Measurements from ENCODE around the gene IFT80. TPM values are rescaled to one million over a fixed set of nuclear protein-coding genes. Genes with fewer than 3 reads are reported as not detected.

Gene IFT80
- total RNA-seq, 4 donors from 2014 or later, result 8.8 to 129 (median 20.9) TPM

- Histone ChIP-seq H3K27ac (peak overlapping the region; percentile 92 to 93), H3K36me3 (no peaks in the 10 kb centered on the region), H3K9me3 (no peaks in the 10 kb centered on the region), H3K4me3 (peak overlapping the region; percentile 54 to 75), H3K4me1 (peaks cover 4 to 14% of the 10 kb centered on the region in 2 donors), H3K27me3 (no peaks in the 10 kb centered on the region)
- no peak for DNase-seq
- TF ChIP-seq POLR2A (IDR thresholded peaks at IDR 0.05), result no peak
- TF ChIP-seq CTCF (IDR thresholded peaks at IDR 0.05), result no peak
- intact Hi-C loops (cut with DNase I; ENCODE audit: low total_unique reads), result no loop called here
Observed at GRCh38 chr3:160400702-160401150, 1.7 kb upstream of the IFT80 start.

GRCh38 chr3:160400030-160400701 lies 1.1 kb upstream of the IFT80 start:
- peaks cover 4 to 14% of the 10 kb centered on the region in 2 donors for H3K4me1 ChIP-seq
- peak overlapping the region; percentile 92 to 93 for H3K27ac ChIP-seq
- intact Hi-C loops (cut with DNase I; ENCODE audit: low total_unique reads), result no loop called here
- H3K27me3 ChIP-seq, result no peaks in the 10 kb centered on the region
- peak; percentile 26 to 31 for DNase-seq
- peak overlapping the region; percentile 54 to 75 for H3K4me3 ChIP-seq
- TF ChIP-seq POLR2A (IDR thresholded peaks at IDR 0.05) (no peak), CTCF (IDR thresholded peaks at IDR 0.05) (no peak)
- no peaks in the 10 kb centered on the region for H3K36me3 ChIP-seq
- H3K9me3 ChIP-seq, result no peaks in the 10 kb centered on the region

GRCh38 chr3:160398820-160399124 lies 253 bp downstream of the IFT80 start:
- peak overlapping the region; percentile 54 to 75 for H3K4me3 ChIP-seq
- intact Hi-C loops (cut with DNase I; ENCODE audit: low total_unique reads), result no loop called here
- no peaks in the 10 kb centered on the region for H3K27me3 ChIP-seq
- H3K9me3 ChIP-seq, result no peaks in the 10 kb centered on the region
- H3K27ac ChIP-seq, result peak overlapping the region; percentile 92 to 93
- no peak for DNase-seq
- no peak for TF ChIP-seq POLR2A (IDR thresholded peaks at IDR 0.05)
- TF ChIP-seq CTCF (IDR thresholded peaks at IDR 0.05), result no peak
- H3K36me3 ChIP-seq, result no peaks in the 10 kb centered on the region
- peaks cover 4 to 14% of the 10 kb centered on the region in 2 donors for H3K4me1 ChIP-seq

GRCh38 chr3:160395297-160395696 lies 3.7 kb downstream of the IFT80 start:
- no peak for DNase-seq
- H3K4me1 ChIP-seq, result peaks cover 4% of the 10 kb centered on the region in 2 donors
- no peaks in the 10 kb centered on the region for H3K9me3 ChIP-seq
- intact Hi-C loops (cut with DNase I; ENCODE audit: low total_unique reads), result no loop called here
- no peaks in the 10 kb centered on the region for H3K27me3 ChIP-seq
- no peak overlapping the region for H3K27ac ChIP-seq
- no peaks in the 10 kb centered on the region for H3K36me3 ChIP-seq
- H3K4me3 ChIP-seq, result no peak overlapping the region
- TF ChIP-seq CTCF (IDR thresholded peaks at IDR 0.05) (no peak), POLR2A (IDR thresholded peaks at IDR 0.05) (no peak)

GRCh38 chr3:160394009-160394392 lies 5.0 kb downstream of the IFT80 start:
- intact Hi-C loops (cut with DNase I; ENCODE audit: low total_unique reads), result no loop called here
- no peak for TF ChIP-seq CTCF (IDR thresholded peaks at IDR 0.05)
- no peak for TF ChIP-seq POLR2A (IDR thresholded peaks at IDR 0.05)

More at GRCh38 chr3:160394009-160394392, 5.0 kb downstream of the IFT80 start:
- Histone ChIP-seq H3K4me1 (peaks cover 0 to 4% of the 10 kb centered on the region in 2 donors), H3K9me3 (no peaks in the 10 kb centered on the region), H3K4me3 (no peak overlapping the region), H3K36me3 (no peaks in the 10 kb centered on the region), H3K27me3 (no peaks in the 10 kb centered on the region), H3K27ac (no peak overlapping the region)
- DNase-seq, result no peak

Data from uterus (tissue), 4 donors.